Activated effector memory CD4-positive, alpha-beta T cell treated with anti-CD3 and anti-CD28 coated beads, Interleukin-2, amount 50 U/mL, for 16 hours (primary cell): ENCODE results near the gene CTDNEP1.
A peak's percentile ranks its signal among the peaks of the same experiment; 100 is the strongest.

Experiments
- DNase-seq: peaks from one replicate; pipeline ENCODE4 v3.0.0-alpha.2; 2020

Gene CTDNEP1

GRCh38 chr17:7279448-7279847 lies 27.9 kb upstream of the CTDNEP1 start:
- DNase-seq, result no peak

- no peak for DNase-seq
Observed at GRCh38 chr17:7266784-7267183, 15.2 kb upstream of the CTDNEP1 start.

DNA sequence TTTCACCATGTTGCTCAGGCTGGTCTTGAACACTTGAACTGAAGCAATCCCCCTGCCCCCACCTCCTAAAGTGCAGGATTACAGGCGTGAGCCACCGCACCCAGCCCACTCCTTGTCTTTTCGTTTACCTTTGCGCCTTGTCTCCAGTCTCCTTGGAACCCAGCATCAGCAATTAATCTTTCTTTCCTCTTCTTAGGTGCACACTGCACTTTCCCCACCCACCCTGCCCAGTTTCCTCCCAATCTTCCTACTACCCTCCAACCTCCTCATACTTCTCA lies 12.2 kb upstream of the CTDNEP1 start:
- no peak for DNase-seq

DNA sequence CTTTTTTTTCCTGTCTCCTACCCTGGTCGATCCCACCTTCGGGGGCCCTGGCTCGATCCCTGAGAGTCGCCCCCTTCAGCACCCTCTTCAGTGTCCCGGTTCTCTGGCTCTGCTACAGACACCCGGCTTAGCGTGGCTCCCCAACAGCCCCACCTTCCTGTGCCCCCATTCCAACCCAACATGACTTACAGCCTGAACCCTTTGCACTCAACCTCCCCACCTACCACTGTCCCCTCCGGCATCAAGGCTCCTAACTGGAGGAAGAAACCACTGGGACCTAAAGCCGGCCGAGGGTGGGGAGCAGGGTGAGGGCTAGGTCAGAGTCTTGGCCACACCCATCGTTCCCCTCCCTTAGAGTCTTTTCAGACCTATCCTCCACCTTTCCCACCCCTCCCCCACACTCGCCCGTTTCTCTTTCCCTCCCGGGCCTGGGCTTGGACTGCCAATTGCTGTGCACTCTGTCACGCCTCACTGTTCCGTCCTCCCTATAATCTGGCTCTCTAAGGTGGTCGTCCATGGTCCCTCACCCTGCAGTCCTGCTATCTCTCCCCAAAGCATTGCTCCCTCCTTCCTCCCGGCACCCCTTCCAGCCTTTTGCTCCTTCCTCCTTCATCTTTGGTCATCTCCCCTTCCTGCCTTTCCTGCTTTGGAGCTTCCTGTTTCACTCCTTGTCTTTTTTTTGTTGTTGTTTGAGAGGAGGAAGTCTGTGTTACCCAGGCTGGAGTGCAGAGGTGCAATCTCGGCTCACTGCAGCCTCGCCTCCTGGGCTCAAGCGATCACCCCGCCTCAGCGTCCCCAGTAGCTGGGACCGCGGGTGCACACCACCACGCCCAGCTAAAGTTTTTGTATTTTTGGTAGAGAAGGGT lies 11.6 kb upstream of the CTDNEP1 start:
- DNase-seq, result peak; percentile 69

DNA sequence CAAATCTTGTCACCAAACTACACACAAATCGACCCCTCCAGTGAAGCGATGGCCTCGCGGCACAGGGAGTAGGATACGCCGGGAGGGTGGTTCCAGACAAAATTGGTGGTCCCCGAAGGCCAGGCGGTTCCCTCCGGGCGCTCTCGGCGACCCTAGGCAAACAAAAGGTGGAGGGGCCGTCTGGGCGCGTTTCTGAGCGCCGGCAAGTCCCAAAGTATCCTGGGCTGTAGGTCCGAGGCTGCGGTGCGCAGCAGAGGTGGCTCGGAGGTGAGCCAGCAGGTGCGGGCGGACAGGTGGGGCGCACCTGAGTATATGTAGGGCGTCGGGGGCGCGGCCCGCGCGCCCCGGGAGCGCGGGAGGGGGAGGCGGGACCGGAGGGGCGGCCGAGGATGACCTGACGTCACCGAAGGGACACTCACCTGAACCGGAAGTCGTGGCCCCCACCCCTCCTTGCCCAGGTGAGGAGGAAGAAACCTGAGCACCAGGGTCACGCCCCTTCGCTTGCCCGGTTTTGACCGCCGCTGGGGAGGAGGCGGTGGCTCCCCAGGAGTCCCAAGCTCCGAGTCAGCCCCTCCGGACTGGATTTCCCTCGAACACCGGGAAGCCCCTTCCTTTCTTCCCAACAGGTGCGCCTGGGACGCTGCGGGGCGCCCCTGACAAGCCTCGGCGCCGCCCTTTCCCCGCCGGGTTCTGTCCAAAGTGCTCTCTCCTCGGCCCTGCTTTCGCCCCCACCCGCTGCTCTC lies 10.8 kb upstream of the CTDNEP1 start, which contains the start of gene CLDN7:
CLDN7 (minus strand) TSS at position 287 of the 743 bp plus-strand sequence. CDS start 435 bp downstream, outside the sequence.
- peak; percentile 68 for DNase-seq

- peak; percentile 67 for DNase-seq
Observed at GRCh38 chr17:7261379-7262191, 10.1 kb upstream of the CTDNEP1 start.

- DNase-seq, result peak; percentile 77
Observed at GRCh38 chr17:7260651-7261378, 9.3 kb upstream of the CTDNEP1 start.

DNA sequence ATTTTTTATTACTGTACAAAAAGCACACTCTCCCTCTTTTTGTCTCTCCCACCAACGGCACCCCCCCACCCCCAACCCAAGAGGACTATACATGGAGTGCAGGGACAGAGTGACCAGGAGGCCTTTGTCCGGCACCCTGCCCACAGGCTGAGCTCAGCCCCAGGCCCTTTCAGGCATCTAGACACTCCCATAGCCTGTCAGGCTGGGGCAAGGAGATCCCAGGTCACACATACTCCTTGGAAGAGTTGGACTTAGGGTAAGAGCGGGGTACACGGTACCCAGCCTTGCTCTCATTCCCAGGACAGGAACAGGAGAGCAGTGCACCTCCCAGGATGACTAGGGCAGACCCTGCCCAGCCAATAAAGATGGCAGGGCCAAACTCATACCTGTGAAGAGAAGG lies 8.6 kb upstream of the CTDNEP1 start:
- no peak for DNase-seq

- DNase-seq, result no peak
Observed at GRCh38 chr17:7259555-7259889, 8.0 kb upstream of the CTDNEP1 start.

- no peak for DNase-seq
Observed at GRCh38 chr17:7258731-7259554, 7.4 kb upstream of the CTDNEP1 start.

DNA sequence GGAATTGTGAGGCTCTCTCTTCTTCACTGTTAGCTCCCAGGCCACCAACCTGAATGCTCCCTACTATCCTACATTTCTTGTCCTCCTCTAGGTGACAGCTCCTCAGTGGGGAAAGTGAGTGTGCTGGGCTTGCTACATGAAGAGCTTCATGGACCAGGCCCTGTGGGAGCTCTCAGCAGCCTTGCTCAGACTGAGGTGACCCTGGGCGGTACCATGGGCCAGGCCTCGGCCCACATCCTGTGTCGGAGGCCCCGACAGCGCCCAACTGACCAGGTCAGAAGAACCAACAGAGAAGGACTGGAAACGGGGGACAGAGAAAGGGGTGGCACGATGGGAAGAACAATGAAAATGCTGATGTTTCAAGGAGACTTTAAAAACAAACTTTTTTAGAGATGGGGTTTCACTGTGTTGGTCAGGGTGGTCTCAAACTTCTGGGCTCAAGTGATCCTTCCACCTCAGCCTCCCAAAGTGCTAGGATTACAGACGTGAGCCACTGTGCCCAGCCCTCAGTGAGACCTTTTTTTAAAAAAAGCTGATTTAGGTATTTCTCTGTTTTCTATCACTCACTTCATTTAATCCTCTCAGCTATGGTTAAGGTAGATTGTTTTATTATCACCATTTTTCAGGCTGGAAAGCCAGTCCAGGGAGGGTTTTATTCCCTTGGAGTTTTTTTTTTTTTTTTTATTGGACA lies 5.4 kb upstream of the CTDNEP1 start:
- DNase-seq, result no peak

GRCh38 chr17:7254511-7254910 lies 3.0 kb upstream of the CTDNEP1 start:
- no peak for DNase-seq

DNA sequence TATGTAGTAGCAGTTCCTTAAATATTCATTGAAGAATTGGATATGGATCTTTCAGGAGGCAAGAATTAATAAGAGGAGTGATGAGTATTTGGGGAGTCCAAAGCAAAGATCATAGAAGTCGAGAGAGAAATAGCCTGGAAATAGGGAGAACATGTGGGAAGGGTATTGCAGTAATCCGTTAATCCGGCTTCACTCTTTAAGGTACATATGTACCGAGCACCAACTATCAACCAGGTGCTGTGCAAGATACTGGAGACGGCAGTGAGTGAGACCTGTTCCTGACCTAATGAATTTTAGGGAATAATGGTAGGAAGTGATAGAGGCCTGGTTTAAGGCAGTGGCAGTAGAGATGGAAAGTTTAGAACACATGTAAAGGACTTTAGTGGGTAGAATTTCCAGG lies 1.5 kb upstream of the CTDNEP1 start:
- no peak for DNase-seq

DNA sequence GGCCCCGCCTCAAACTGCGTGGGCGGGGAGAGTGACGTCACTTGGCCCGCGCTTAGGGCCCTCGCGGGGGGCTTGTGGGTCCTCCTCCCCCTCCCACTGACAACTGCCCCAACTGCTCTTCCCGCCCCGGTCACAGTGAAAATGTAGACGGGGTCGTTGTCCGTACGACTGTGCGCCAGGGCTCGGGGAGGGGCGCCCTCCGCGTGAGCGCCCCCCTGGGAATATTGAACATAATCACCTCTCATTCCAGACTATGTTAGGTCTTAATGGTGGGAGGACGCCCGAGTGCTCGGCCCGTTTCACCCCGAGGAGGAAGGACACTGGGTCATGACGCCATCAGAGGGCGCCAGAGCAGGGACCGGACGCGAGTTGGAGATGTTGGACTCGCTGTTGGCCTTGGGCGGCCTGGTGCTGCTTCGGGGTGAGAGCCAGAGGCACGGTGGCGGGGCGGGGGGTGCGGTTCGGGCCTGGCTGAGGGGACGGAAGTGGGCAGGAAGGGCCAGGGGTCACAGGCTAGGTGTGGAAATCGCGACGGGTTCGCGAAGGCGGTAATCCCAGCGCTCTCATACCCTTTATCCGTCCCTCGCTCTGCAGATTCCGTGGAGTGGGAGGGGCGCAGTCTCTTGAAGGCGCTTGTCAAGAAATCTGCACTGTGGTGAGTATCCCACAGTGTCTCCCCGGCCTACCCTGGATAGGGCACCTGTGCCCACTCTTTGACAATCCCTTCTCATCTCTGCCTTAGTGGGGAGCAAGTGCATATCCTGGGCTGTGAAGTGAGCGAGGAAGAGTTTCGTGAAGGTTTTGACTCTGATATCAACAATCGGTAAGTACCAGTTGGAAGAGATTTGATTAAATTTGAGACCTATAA lies 876 bp upstream of the CTDNEP1 start, which contains the start of gene ELP5:
ELP5 (plus strand) TSS at position 40 of the 868 bp plus-strand sequence; CDS start at position 376, 336 bp downstream.
- peak; percentile 95 for DNase-seq

GRCh38 chr17:7250695-7251627 lies 573 bp downstream of the CTDNEP1 start:
- peak; percentile 71 for DNase-seq

GRCh38 chr17:7249830-7250229 lies 1.7 kb downstream of the CTDNEP1 start:
- DNase-seq, result no peak

DNA sequence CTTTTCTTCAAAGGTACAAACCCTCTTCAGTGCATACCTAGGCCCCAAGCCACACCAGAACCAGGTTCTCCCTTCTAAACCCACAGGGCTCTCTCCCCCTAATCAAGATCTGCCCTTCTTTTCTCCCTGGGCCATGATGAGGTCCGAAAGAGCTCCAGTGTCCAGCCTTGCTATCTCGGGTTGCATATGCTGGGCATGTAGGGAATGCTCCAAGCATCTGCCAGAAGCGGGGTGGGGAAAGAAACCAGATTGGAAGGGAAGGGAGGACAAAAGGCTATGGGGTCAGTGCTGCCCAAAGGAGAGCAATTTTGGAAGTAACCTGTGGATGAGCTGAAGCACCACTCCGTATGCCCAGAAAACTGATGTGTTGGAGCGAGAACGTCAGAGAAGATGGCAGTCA lies 2.3 kb downstream of the CTDNEP1 start:
- DNase-seq, result no peak

DNA sequence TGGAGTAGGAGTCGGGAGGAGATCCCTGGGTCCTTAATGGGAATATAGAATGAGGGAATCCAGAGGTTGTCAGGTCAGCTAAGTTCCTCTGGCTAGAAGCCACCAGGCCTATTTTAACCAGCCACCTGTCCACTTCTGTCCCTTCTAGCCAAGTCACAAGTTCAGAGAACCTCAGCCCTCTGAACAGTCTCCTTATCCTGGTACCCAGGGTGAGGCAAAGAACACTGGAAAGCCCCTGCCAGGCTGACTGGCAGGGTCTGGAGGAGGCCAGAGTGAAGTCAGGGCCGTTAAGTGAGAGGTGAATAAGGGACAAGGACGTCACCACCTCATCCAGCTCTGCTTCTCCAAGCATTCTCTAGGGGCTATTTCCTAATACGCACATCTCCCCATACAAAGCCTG lies 2.7 kb downstream of the CTDNEP1 start:
- DNase-seq, result no peak

GRCh38 chr17:7246779-7247178 lies 4.8 kb downstream of the CTDNEP1 start:
- DNase-seq, result no peak
